HepG2 (cell line): Measurements from ENCODE around the gene TMEM139. TPM values are rescaled to one million over a fixed set of nuclear protein-coding genes. Genes with fewer than 3 reads are reported as not detected.
A peak's percentile ranks its signal among the peaks of the same experiment; 100 is the strongest.

Source experiments
- ATF6 ChIP-seq: sonication (generic); formaldehyde crosslinking; conservative IDR thresholded peaks from 2 replicates; pipeline ENCODE4 v1.4.0; 2020; ENCODE audit warnings: missing genetic modification reagents
- CSRNP2 ChIP-seq: sonication (generic); formaldehyde crosslinking; conservative IDR thresholded peaks from 2 replicates; pipeline ENCODE4 v1.8.0; 2022; ENCODE audit warnings: low read depth, missing genetic modification reagents
- ELF4 ChIP-seq: sonication (generic); formaldehyde crosslinking; IDR thresholded peaks from 2 replicates; pipeline ENCODE4 v1.5.0; 2020; ENCODE audit warnings: missing genetic modification reagents, mild to moderate bottlenecking, moderate library complexity, borderline replicate concordance
- FOXK2 ChIP-seq: fragments of 450-650 bp; IDR thresholded peaks from 2 replicates; pipeline ENCODE4 v1.6.1; 2016
- GZF1 ChIP-seq: sonication (generic); formaldehyde crosslinking; IDR thresholded peaks from 2 replicates; pipeline ENCODE4 v1.5.1; 2020; ENCODE audit warnings: mild to moderate bottlenecking, missing genetic modification reagents
- HOXD1 ChIP-seq: sonication (generic); formaldehyde crosslinking; IDR thresholded peaks from 2 replicates; pipeline ENCODE4 v1.5.0; 2020; ENCODE audit warnings: missing genetic modification reagents
- MEIS1 ChIP-seq: sonication (generic); formaldehyde crosslinking; IDR thresholded peaks from 2 replicates; pipeline ENCODE4 v1.9.0; 2021; ENCODE audit warnings: mild to moderate bottlenecking, missing genetic modification reagents, moderate library complexity, borderline replicate concordance
- MIXL1 ChIP-seq: IDR thresholded peaks from 2 replicates; pipeline ENCODE4 v1.6.1; 2016
- MXD3 ChIP-seq: IDR thresholded peaks from 2 replicates; pipeline ENCODE4 v1.6.1; 2016; ENCODE audit warnings: mild to moderate bottlenecking, missing biosample characterization, missing genetic modification reagents
- NFRKB ChIP-seq: fragments of 450-650 bp; IDR thresholded peaks from 2 replicates; pipeline ENCODE4 v1.6.1; 2017
- RELA ChIP-seq: sonication (generic); formaldehyde crosslinking; IDR thresholded peaks from 2 replicates; pipeline ENCODE4 v1.4.0; 2020; ENCODE audit warnings: missing genetic modification reagents
- SRSF4 ChIP-seq: fragments of 200-400 bp; formaldehyde crosslinking; IDR thresholded peaks from one replicate; pipeline ENCODE4 v1.6.1; 2018; ENCODE audit warnings: mild to moderate bottlenecking, low read depth, low read length, moderate library complexity; ENCODE audit not compliant: poor library complexity, severe bottlenecking
- TEAD3 ChIP-seq: optimal IDR thresholded peaks from 2 replicates; pipeline ENCODE3; 2016; ENCODE audit warnings: borderline replicate concordance
- ZBTB7B ChIP-seq: sonication (generic); formaldehyde crosslinking; IDR thresholded peaks from 2 replicates; pipeline ENCODE4 v1.4.0; 2020; ENCODE audit warnings: missing genetic modification reagents
- ZHX2 ChIP-seq, 2 experiments: sonication (generic) in 1 of 2; formaldehyde crosslinking in 1 of 2; IDR thresholded peaks; 2 replicates each; pipeline versions ENCODE4 v1.6.1 to v1.9.0; 2014 to 2022; ENCODE audit warnings: antibody characterized with exemption in 1 of 2, borderline replicate concordance in 1 of 2, inconsistent platforms in 1 of 2, low read depth in 1 of 2, missing genetic modification reagents in 1 of 2
- ZNF431 ChIP-seq: sonication (generic); formaldehyde crosslinking; IDR thresholded peaks from 2 replicates; pipeline ENCODE4 v1.9.0; 2022; ENCODE audit warnings: missing genetic modification reagents, low read depth, mild to moderate bottlenecking, borderline replicate concordance
- ZNF75D ChIP-seq: sonication (generic); formaldehyde crosslinking; IDR thresholded peaks from 2 replicates; pipeline ENCODE4 v1.8.1; 2023; ENCODE audit warnings: missing genetic modification reagents, mild to moderate bottlenecking, borderline replicate concordance
- ZNF800 ChIP-seq: sonication (generic); formaldehyde crosslinking; IDR thresholded peaks from 2 replicates; pipeline ENCODE4 v1.4.0; 2020; ENCODE audit warnings: missing genetic modification reagents
- polyA plus RNA-seq, 8 experiments: library from polyadenylated mRNA; depleted of rRNA in 3 of 8; stranded (reverse) in 7 of 8; unstranded in 1 of 8; fragments of >200 nt; fragmentation: Illumina TruSeq in 4 of 8; extraction: Trizol in 4 of 8; gene quantifications; 2 replicates each; pipeline versions ENCODE4 v1.2.1 to v1.2.3, GENCODE V29; 2011 to 2016; ENCODE audit warnings: low read depth in 4 of 8, missing spikeins in 1 of 8, mixed read lengths in 1 of 8; ENCODE audit not compliant: insufficient read depth in 1 of 8
- total RNA-seq, 5 experiments: library from RNA; depleted of rRNA; stranded (reverse); fragments of >200 nt; fragmentation: Illumina TruSeq; extraction: Trizol; gene quantifications; 2 replicates each; pipeline ENCODE4 v1.2.3, GENCODE V29; 2016; ENCODE audit warnings: low read depth in 1 of 5

Gene TMEM139
- total and polyA plus RNA-seq, 2 of the 13 experiments (the other 11 are each of a cell fraction or from before 2014, with no cell fraction given), result 7.9 to 14.0 TPM

GRCh38 chr7:143285470-143285778 is 666 bp downstream of the TMEM139 start (continued):
- TF ChIP-seq CSRNP2 (CRISPR knock-in tag) (no peak), GZF1 (CRISPR knock-in tag) (no peak), RELA (CRISPR knock-in tag) (no peak), ELF4 (CRISPR knock-in tag) (no peak), ZNF75D (CRISPR knock-in tag) (no peak), ZNF800 (CRISPR knock-in tag) (no peak), NFRKB (no peak), HOXD1 (CRISPR knock-in tag) (no peak), MIXL1 (CRISPR knock-in tag) (no peak), ZHX2 (IDR thresholded peaks at IDR 0.05; ENCODE audit: low read depth) (no peak), ZHX2 (CRISPR knock-in tag; IDR thresholded peaks at IDR 0.05; ENCODE audit: borderline replicate concordance) (no peak), ATF6 (no peak), FOXK2 (no peak), SRSF4 (no peak), MXD3 (CRISPR knock-in tag) (no peak), TEAD3 (peak; percentile 94), ZNF431 (CRISPR knock-in tag) (no peak), MEIS1 (CRISPR knock-in tag) (no peak), ZBTB7B (CRISPR knock-in tag) (no peak)
